T-cell (primary cell): ENCODE data around the gene KIR2DL4. TPM values are rescaled to one million over a fixed set of nuclear protein-coding genes. Genes with fewer than 3 reads are reported as not detected.
"Not testable (repeated sequence)": the region's sequence is repeated elsewhere in the genome, so short reads cannot be mapped to it uniquely, and the experiment has no call there.

Experiments used
- ATAC-seq, 4 experiments: fragments of 200-7000 bp in 3 of 4; fragments of 150-1000 bp in 1 of 4; cut with Tn5 transposase; replicated peaks in 1 of 4; 1 replicate in 3 of 4; 2 replicates in 1 of 4; pipeline ENCODE4 v1.10.0; 2021; ENCODE audit warnings: moderate library complexity in 3 of 4, mild to moderate bottlenecking in 2 of 4, moderate number of reproducible peaks in 1 of 4
- CTCF ChIA-PET, 2 donors: fragments of 300-600 bp; sonication (Branson Sonifier 250); formaldehyde crosslinking; loops; one replicate each; lab custom pipeline; 2022; ENCODE audit warnings: antibody characterized with exemption in 2 of 2; lab: Charles Lee
- POLR2A ChIA-PET, 2 donors: fragments of 300-600 bp; sonication (Branson Sonifier 250); formaldehyde crosslinking; loops; one replicate each; lab custom pipeline; 2022; ENCODE audit warnings: antibody characterized with exemption in 2 of 2; lab: Charles Lee
- DNase-seq, 35 experiments: peaks; one replicate each; pipeline versions ENCODE4 v3.0.0 to v3.0.0-alpha.2; 2013 to 2023
- H3K27ac ChIP-seq: one replicate; pipeline ENCODE4 v1.5.1; 2013; ENCODE audit warnings: low read length
- H3K27me3 ChIP-seq, 2 experiments: replicated peaks in 1 of 2; 1 replicate in 1 of 2; 2 replicates in 1 of 2; pipeline versions ENCODE4 v1.6.1 to v1.7.0; 2013; ENCODE audit warnings: low read length in 1 of 2, mixed read lengths in 1 of 2; ENCODE audit not compliant: control insufficient read depth in 2 of 2, insufficient read depth in 2 of 2; ENCODE audit errors: extremely low read depth in 1 of 2
- H3K36me3 ChIP-seq, 2 donors: 1 replicate in 1 of 2; 2 replicates in 1 of 2; pipeline versions ENCODE4 v1.6.1 to v1.7.0; 2013; ENCODE audit warnings: low read length in 1 of 2; ENCODE audit not compliant: control insufficient read depth in 2 of 2, insufficient read depth in 1 of 2; ENCODE audit errors: extremely low read depth in 1 of 2
- H3K4me1 ChIP-seq, 2 experiments: 1 replicate in 1 of 2; 2 replicates in 1 of 2; pipeline versions ENCODE4 v1.6.1 to v1.7.0; 2013; ENCODE audit warnings: low read length in 2 of 2, mixed read lengths in 1 of 2; ENCODE audit not compliant: insufficient read depth in 2 of 2, control insufficient read depth in 1 of 2; ENCODE audit errors: extremely low read depth in 1 of 2
- H3K4me3 ChIP-seq, 2 donors: 1 replicate in 1 of 2; 2 replicates in 1 of 2; pipeline versions ENCODE4 v1.5.1 to v1.7.0; 2013; ENCODE audit warnings: mild to moderate bottlenecking in 2 of 2, low read length in 1 of 2, moderate library complexity in 1 of 2; ENCODE audit not compliant: control insufficient read depth in 1 of 2; ENCODE audit errors: extremely low read depth in 1 of 2
- H3K9me3 ChIP-seq: 2 replicates; pipeline ENCODE4 v1.7.0; 2013
- H3K27ac Mint-ChIP-seq, 2 donors: one replicate each; pipeline ENCODE4 v1.8.0; 2020 to 2021; ENCODE audit warnings: mild to moderate bottlenecking in 2 of 2, mixed read lengths in 2 of 2
- H3K27me3 Mint-ChIP-seq, 2 donors: one replicate each; pipeline ENCODE4 v1.8.0; 2021 to 2022; ENCODE audit warnings: mixed read lengths in 2 of 2
- H3K36me3 Mint-ChIP-seq: one replicate; pipeline ENCODE4 v1.8.0; 2021; ENCODE audit warnings: mixed read lengths
- H3K4me1 Mint-ChIP-seq, 3 donors: one replicate each; pipeline ENCODE4 v1.8.0; 2020 to 2022; ENCODE audit warnings: mixed read lengths in 3 of 3, mild to moderate bottlenecking in 1 of 3
- H3K4me3 Mint-ChIP-seq, 3 donors: one replicate each; pipeline ENCODE4 v1.8.0; 2020 to 2022; ENCODE audit warnings: mild to moderate bottlenecking in 3 of 3, mixed read lengths in 3 of 3, moderate library complexity in 3 of 3
- H3K9me3 Mint-ChIP-seq, 3 donors: one replicate each; pipeline ENCODE4 v1.8.0; 2020 to 2022; ENCODE audit warnings: mixed read lengths in 3 of 3
- WGBS: methylation state at CpG from one replicate; pipeline ENCODE4 v1.1.5; 2013; ENCODE audit warnings: missing lambda C conversion rate; ENCODE audit not compliant: insufficient coverage; 5-methylcytosine and 5-hydroxymethylcytosine counted together
- total RNA-seq, 35 experiments: library from RNA in 6 of 35; stranded (reverse) in 6 of 35; fragments of 120-200 nt in 1 of 35; gene quantifications; one replicate each; pipeline versions ENCODE4 v1.2.1 to v1.2.4 and lab custom pipeline; 2013 to 2026

Gene KIR2DL4
- total RNA-seq, 5 donors from 2014 or later (not counting 1 experiment from before 2014, with no cell fraction given), result 0.20 to 0.25 TPM; not detected in 3

- ATAC-seq, H3K4me1 ChIP-seq, H3K36me3 ChIP-seq, H3K27ac Mint-ChIP-seq, H3K27me3 ChIP-seq, H3K9me3 Mint-ChIP-seq, H3K27me3 Mint-ChIP-seq, H3K4me3 ChIP-seq, H3K4me1 Mint-ChIP-seq, H3K36me3 Mint-ChIP-seq, POLR2A ChIA-PET, CTCF ChIA-PET, H3K9me3 ChIP-seq, DNase-seq, H3K4me3 Mint-ChIP-seq, H3K27ac ChIP-seq: not testable (repeated sequence)
- WGBS, result 92% methylated on average over 3 of the region's 4 CpGs
Measured at GRCh38 chr19:54770511-54770910, 32.9 kb upstream of the KIR2DL4 start.

GRCh38 chr19:54771018-54771960 is 32.1 kb upstream of the KIR2DL4 start:
- 68% methylated on average over 7 of the region's 15 CpGs for WGBS
- H3K9me3 ChIP-seq, H3K9me3 Mint-ChIP-seq, H3K36me3 Mint-ChIP-seq, H3K4me3 ChIP-seq, CTCF ChIA-PET, H3K4me3 Mint-ChIP-seq, ATAC-seq, H3K27me3 ChIP-seq, H3K27ac ChIP-seq, H3K27ac Mint-ChIP-seq, POLR2A ChIA-PET, H3K4me1 Mint-ChIP-seq, H3K27me3 Mint-ChIP-seq, H3K4me1 ChIP-seq, H3K36me3 ChIP-seq: not testable (repeated sequence)
- peak in 1 of 35 experiments; percentile 0 for DNase-seq

GRCh38 chr19:54772666-54773065 is 30.7 kb upstream of the KIR2DL4 start:
- H3K9me3 ChIP-seq, H3K27ac Mint-ChIP-seq, CTCF ChIA-PET, H3K4me1 ChIP-seq, ATAC-seq, H3K36me3 Mint-ChIP-seq, H3K9me3 Mint-ChIP-seq, POLR2A ChIA-PET, H3K4me1 Mint-ChIP-seq, H3K36me3 ChIP-seq, H3K4me3 Mint-ChIP-seq, H3K4me3 ChIP-seq, H3K27me3 ChIP-seq, H3K27ac ChIP-seq, DNase-seq: not testable (repeated sequence)
- WGBS, result 33% methylated on average over 1 of the region's 2 CpGs
- H3K27me3 Mint-ChIP-seq, result peaks cover 8 to 10% of the 10 kb centered on the region in 2 donors

- POLR2A ChIA-PET, H3K4me3 ChIP-seq, H3K27ac ChIP-seq, H3K4me1 ChIP-seq, H3K4me1 Mint-ChIP-seq, H3K9me3 ChIP-seq, H3K27ac Mint-ChIP-seq, DNase-seq, H3K36me3 Mint-ChIP-seq, ATAC-seq, H3K9me3 Mint-ChIP-seq, H3K27me3 ChIP-seq, H3K4me3 Mint-ChIP-seq, CTCF ChIA-PET, H3K36me3 ChIP-seq: not testable (repeated sequence)
- WGBS, result 79% methylated on average over 11 of the region's 12 CpGs
- H3K27me3 Mint-ChIP-seq, result peaks cover 11 to 12% of the 10 kb centered on the region in 2 donors
Measured at GRCh38 chr19:54775095-54775815, 28.2 kb upstream of the KIR2DL4 start.

GRCh38 chr19:54775830-54776229 is 27.6 kb upstream of the KIR2DL4 start:
- H3K36me3 Mint-ChIP-seq, DNase-seq, H3K4me3 ChIP-seq, H3K27me3 ChIP-seq, CTCF ChIA-PET, H3K27ac Mint-ChIP-seq, H3K27ac ChIP-seq, H3K9me3 Mint-ChIP-seq, H3K4me1 ChIP-seq, H3K36me3 ChIP-seq, H3K4me1 Mint-ChIP-seq, ATAC-seq, POLR2A ChIA-PET, H3K4me3 Mint-ChIP-seq, H3K9me3 ChIP-seq: not testable (repeated sequence)
- WGBS, result no CpG with 5 or more reads among the region's 8 CpGs
- peaks cover 9 to 11% of the 10 kb centered on the region in 2 donors for H3K27me3 Mint-ChIP-seq

- CTCF ChIA-PET, H3K9me3 ChIP-seq, H3K27ac ChIP-seq, H3K4me1 ChIP-seq, H3K4me3 ChIP-seq, POLR2A ChIA-PET, DNase-seq, H3K36me3 ChIP-seq, ATAC-seq, H3K36me3 Mint-ChIP-seq, H3K4me1 Mint-ChIP-seq, H3K27me3 ChIP-seq, H3K4me3 Mint-ChIP-seq, H3K27ac Mint-ChIP-seq: not testable (repeated sequence)
- Mint-ChIP-seq H3K27me3 (peaks cover 5 to 12% of the 10 kb centered on the region in 2 donors), H3K9me3 (peaks cover 8 to 13% (median 10%) of the 10 kb centered on the region in 3 donors)
- no CpG with 5 or more reads among the region's 4 CpGs for WGBS
Measured at GRCh38 chr19:54777851-54778250, 25.6 kb upstream of the KIR2DL4 start.
